HFF-Myc (cell line): ENCODE data around the gene C1orf21.

Source experiments
- DNase-seq: peaks from one replicate; pipeline ENCODE4 v3.0.0-alpha.2; 2011; ENCODE audit warnings: low read depth; ENCODE audit errors: extremely low read depth
- H3K4me3 ChIP-seq: replicated peaks from 2 replicates; pipeline ENCODE4 v1.5.1; 2011; ENCODE audit warnings: low read depth, mild to moderate bottlenecking, control low read depth, low read length
- TF ChIP-seq, protein P1 (sequence below): IDR thresholded peaks from 2 replicates; pipeline ENCODE4 v1.5.1; 2012; ENCODE audit warnings: mild to moderate bottlenecking, low read depth, low read length, control low read depth; ENCODE audit errors: missing control alignments

The C1orf21 gene

GRCh38 chr1:184557423-184558347, 170.9 kb downstream of the C1orf21 start:
- H3K4me3 ChIP-seq, result no peak overlapping the region
- no peak for DNase-seq
- TF ChIP-seq, protein P1, sequence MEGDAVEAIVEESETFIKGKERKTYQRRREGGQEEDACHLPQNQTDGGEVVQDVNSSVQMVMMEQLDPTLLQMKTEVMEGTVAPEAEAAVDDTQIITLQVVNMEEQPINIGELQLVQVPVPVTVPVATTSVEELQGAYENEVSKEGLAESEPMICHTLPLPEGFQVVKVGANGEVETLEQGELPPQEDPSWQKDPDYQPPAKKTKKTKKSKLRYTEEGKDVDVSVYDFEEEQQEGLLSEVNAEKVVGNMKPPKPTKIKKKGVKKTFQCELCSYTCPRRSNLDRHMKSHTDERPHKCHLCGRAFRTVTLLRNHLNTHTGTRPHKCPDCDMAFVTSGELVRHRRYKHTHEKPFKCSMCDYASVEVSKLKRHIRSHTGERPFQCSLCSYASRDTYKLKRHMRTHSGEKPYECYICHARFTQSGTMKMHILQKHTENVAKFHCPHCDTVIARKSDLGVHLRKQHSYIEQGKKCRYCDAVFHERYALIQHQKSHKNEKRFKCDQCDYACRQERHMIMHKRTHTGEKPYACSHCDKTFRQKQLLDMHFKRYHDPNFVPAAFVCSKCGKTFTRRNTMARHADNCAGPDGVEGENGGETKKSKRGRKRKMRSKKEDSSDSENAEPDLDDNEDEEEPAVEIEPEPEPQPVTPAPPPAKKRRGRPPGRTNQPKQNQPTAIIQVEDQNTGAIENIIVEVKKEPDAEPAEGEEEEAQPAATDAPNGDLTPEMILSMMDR, result no peak

- H3K4me3 ChIP-seq, result no peak overlapping the region
- no peak for DNase-seq
- TF ChIP-seq, protein P1, result no peak
Measured at GRCh38 chr1:184558691-184559090, 171.9 kb downstream of the C1orf21 start.

DNA sequence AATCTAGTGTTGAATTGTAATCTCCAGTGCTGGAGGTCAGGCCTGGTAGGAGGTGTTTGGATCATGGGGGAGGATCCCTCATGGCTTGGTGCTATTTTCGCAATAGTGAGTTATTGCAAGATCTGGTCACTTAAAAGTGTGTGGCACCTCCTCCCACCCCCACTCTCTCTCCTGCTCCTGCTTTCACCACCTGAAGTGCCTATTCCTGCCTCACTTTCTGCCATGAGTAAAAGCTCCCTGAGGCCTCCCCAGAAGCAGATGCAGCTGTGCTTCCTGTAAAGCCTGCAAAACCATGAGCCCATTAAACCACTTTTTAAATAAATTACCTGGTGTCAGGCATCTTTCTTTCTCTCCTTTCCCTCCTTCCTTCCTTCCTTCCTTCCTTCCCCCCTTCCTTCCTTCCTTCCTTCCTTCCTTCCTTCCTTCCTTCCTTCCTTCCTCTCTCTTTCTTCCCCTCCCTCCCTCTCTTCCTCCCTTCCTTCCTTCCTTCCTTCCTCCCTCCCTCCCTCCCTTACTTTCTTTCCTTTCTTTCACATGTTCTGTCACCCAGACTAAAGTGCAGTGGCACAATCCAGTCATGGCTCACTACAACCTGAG, 172.4 kb downstream of the C1orf21 start:
- TF ChIP-seq, protein P1, result no peak
- no peak for DNase-seq
- no peak overlapping the region for H3K4me3 ChIP-seq

GRCh38 chr1:184562806-184563205, 176.0 kb downstream of the C1orf21 start:
- DNase-seq, result no peak
- TF ChIP-seq, protein P1, result no peak
- no peak overlapping the region for H3K4me3 ChIP-seq

- TF ChIP-seq, protein P1, result peak; percentile 42
- peak; percentile 36 for DNase-seq
- no peak overlapping the region for H3K4me3 ChIP-seq
Measured at GRCh38 chr1:184563308-184563707, 176.5 kb downstream of the C1orf21 start.

- TF ChIP-seq, protein P1, result no peak
- no peak overlapping the region for H3K4me3 ChIP-seq
- no peak for DNase-seq
Measured at GRCh38 chr1:184567009-184567408, 180.2 kb downstream of the C1orf21 start.
